K562 (cell line): Measurements from ENCODE around the gene PIP4K2A. TPM values are rescaled to one million over a fixed set of nuclear protein-coding genes. Genes with fewer than 3 reads are reported as not detected.
A peak's percentile ranks its signal among the peaks of the same experiment; 100 is the strongest.

ENCODE experiments used
- CBX8 ChIP-seq: fragments of 200-600 bp; sonication (generic); IDR thresholded peaks from 2 replicates; pipeline ENCODE4 v1.6.1; 2012; ENCODE audit warnings: borderline replicate concordance, mixed run types, low read depth, mild to moderate bottlenecking, moderate library complexity, mixed read lengths, low read length, control low read depth, inconsistent platforms; ENCODE audit not compliant: poor library complexity, severe bottlenecking; ENCODE audit errors: extremely low read depth
- CEBPB ChIP-seq: fragments of 450-650 bp; IDR thresholded peaks from 2 replicates; pipeline ENCODE4 v1.6.1; 2016; ENCODE audit warnings: missing genetic modification characterization, missing compliant biosample characterization
- CREB1 ChIP-seq, 2 experiments: sonication (generic) in 1 of 2; formaldehyde crosslinking in 1 of 2; IDR thresholded peaks; 2 replicates each; pipeline versions ENCODE4 v1.6.1 to v1.8.0; 2012 to 2022; ENCODE audit warnings: inconsistent platforms in 1 of 2, mild to moderate bottlenecking in 1 of 2, missing genetic modification reagents in 1 of 2, moderate library complexity in 1 of 2
- FOXA3 ChIP-seq, 2 experiments: fragments of 450-650 bp in 1 of 2; sonication (generic) in 1 of 2; formaldehyde crosslinking; IDR thresholded peaks in 1 of 2; conservative IDR thresholded peaks in 1 of 2; 2 replicates each; pipeline versions ENCODE4 v1.4.0 to v1.8.0; 2020 to 2022; ENCODE audit warnings: mild to moderate bottlenecking in 2 of 2, missing genetic modification reagents in 1 of 2
- FOXK1 ChIP-seq: sonication (generic); formaldehyde crosslinking; IDR thresholded peaks from 2 replicates; pipeline ENCODE4 v1.8.0; 2022; ENCODE audit warnings: missing genetic modification reagents, mild to moderate bottlenecking, borderline replicate concordance
- HDAC3 ChIP-seq: fragments of 450-650 bp; IDR thresholded peaks from 2 replicates; pipeline ENCODE4 v1.6.1; 2018; ENCODE audit warnings: borderline replicate concordance, mild to moderate bottlenecking, moderate library complexity; ENCODE audit not compliant: partially characterized antibody
- KDM1A ChIP-seq, 2 experiments: fragments of 450-650 bp; IDR thresholded peaks; 2 replicates each; pipeline ENCODE4 v1.6.1; 2016; ENCODE audit warnings: mild to moderate bottlenecking in 2 of 2
- KHSRP ChIP-seq: fragments of 450-650 bp; IDR thresholded peaks from 2 replicates; pipeline ENCODE4 v1.6.1; 2017
- KLF1 ChIP-seq: fragments of 450-650 bp; IDR thresholded peaks from 2 replicates; pipeline ENCODE4 v1.6.1; 2016; ENCODE audit warnings: missing genetic modification characterization, missing compliant biosample characterization
- POLR2AphosphoS5 ChIP-seq: IDR thresholded peaks from 2 replicates; pipeline ENCODE4 v1.6.1; 2011; ENCODE audit warnings: mild to moderate bottlenecking, low read depth, low read length, moderate library complexity; ENCODE audit not compliant: control insufficient read depth, insufficient read depth
- RBM34 ChIP-seq: fragments of 200-400 bp; formaldehyde crosslinking; IDR thresholded peaks from 2 replicates; pipeline ENCODE4 v1.6.1; 2018; ENCODE audit warnings: low read length, borderline replicate concordance; ENCODE audit not compliant: insufficient read depth
- RFX7 ChIP-seq: fragments of 250-450 bp; sonication (Bioruptor Pico); IDR thresholded peaks from 2 replicates; pipeline ENCODE4 v1.5.1; 2021; ENCODE audit warnings: mild to moderate bottlenecking
- SMARCE1 ChIP-seq: fragments of 450-650 bp; IDR thresholded peaks from 2 replicates; pipeline ENCODE4 v1.7.1; 2016; ENCODE audit warnings: mild to moderate bottlenecking
- ZFX ChIP-seq: sonication (generic); formaldehyde crosslinking; IDR thresholded peaks from 2 replicates; pipeline ENCODE4 v1.8.0; 2022; ENCODE audit warnings: mild to moderate bottlenecking, missing genetic modification reagents, moderate library complexity
- ZNF184 ChIP-seq: sonication (generic); formaldehyde crosslinking; IDR thresholded peaks from 2 replicates; pipeline ENCODE4 v1.5.0; 2020; ENCODE audit warnings: missing genetic modification reagents
- ZNF224 ChIP-seq: sonication (generic); formaldehyde crosslinking; IDR thresholded peaks from 2 replicates; pipeline ENCODE4 v1.8.0; 2022; ENCODE audit warnings: mild to moderate bottlenecking, missing genetic modification reagents
- ZNF24 ChIP-seq: fragments of 450-650 bp; IDR thresholded peaks from 2 replicates; pipeline ENCODE4 v1.6.1; 2016
- polyA plus RNA-seq, 8 experiments: library from polyadenylated mRNA; depleted of rRNA in 4 of 8; stranded (reverse) in 5 of 8; unstranded in 3 of 8; fragments of >200 nt; fragmentation: Nextera tagmentation in 2 of 8; fragmentation: Illumina TruSeq in 1 of 8; extraction: Ambion mirVana in 2 of 8; extraction: Trizol in 1 of 8; gene quantifications; 2 replicates each; pipeline versions ENCODE4 v1.2.1 to v1.2.3, GENCODE V29; 2011 to 2014; ENCODE audit warnings: inconsistent platforms in 1 of 8, missing spikeins in 1 of 8
- total RNA-seq, 7 experiments: library from RNA; depleted of rRNA in 6 of 7; stranded (reverse); fragments of >200 nt in 6 of 7; fragmentation: Illumina TruSeq in 2 of 7; extraction: Trizol in 2 of 7; gene quantifications; 2 replicates each; pipeline versions ENCODE4 v1.2.1 to v1.2.3, GENCODE V29; 2011 to 2021; ENCODE audit warnings: low replicate concordance in 1 of 7
- TF ChIP-seq, protein P1 (sequence below): fragments of 450-650 bp; conservative IDR thresholded peaks from 2 replicates; pipeline ENCODE4 v1.6.1; 2016; ENCODE audit warnings: missing genetic modification characterization, low read depth, mild to moderate bottlenecking, missing compliant biosample characterization, moderate library complexity
- TF ChIP-seq, protein P2 (sequence below): IDR thresholded peaks from 2 replicates; pipeline ENCODE4 v1.6.1; 2016; ENCODE audit warnings: missing genetic modification characterization, missing compliant biosample characterization
- TF ChIP-seq, protein P3 (sequence below): sonication (generic); formaldehyde crosslinking; IDR thresholded peaks from 2 replicates; pipeline ENCODE4 v1.8.1; 2023; ENCODE audit warnings: mild to moderate bottlenecking, missing genetic modification reagents
- TF ChIP-seq, protein P4 (sequence below): sonication (generic); formaldehyde crosslinking; IDR thresholded peaks from 2 replicates; pipeline ENCODE4 v1.9.0; 2022; ENCODE audit warnings: mild to moderate bottlenecking, missing genetic modification reagents
- TF ChIP-seq, protein P5 (sequence below): sonication (generic); formaldehyde crosslinking; IDR thresholded peaks from 2 replicates; pipeline ENCODE4 v1.8.1; 2022; ENCODE audit warnings: missing genetic modification reagents

PIP4K2A gene
- total and polyA plus RNA-seq, 9 of the 15 experiments (the other 6 are each of a cell fraction or from before 2014, with no cell fraction given), result 35.6 to 117 (median 71.9) TPM

DNA sequence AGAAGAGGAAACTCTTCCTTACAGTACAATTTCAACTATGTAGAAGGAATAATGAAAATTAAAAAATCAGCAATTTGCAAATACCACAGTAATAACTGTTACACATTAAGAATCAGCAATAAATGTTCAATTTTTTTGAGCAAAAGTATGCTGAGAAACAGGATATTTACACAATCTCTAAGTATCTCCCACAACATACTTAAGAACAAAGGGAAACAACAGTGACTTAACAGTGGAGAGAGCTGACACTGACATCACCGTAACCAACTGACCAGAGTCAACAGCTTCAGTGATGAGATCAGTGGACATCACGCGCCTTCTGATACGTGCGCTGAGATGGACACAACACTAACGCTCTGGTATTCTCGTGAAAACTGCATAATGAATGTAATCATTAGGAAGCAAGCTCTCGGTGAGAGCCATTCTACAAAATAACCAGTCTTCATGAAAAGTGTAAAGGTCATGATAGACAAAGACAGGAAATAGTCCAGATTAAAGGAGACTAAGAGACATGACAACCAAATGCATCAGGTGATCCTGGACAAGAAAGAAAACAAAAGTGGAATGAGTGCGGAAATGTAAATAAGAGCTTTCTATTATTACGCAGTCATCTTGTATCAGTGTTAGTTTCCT is 82.6 kb downstream of the PIP4K2A start (continued):
- TF ChIP-seq, protein P1, sequence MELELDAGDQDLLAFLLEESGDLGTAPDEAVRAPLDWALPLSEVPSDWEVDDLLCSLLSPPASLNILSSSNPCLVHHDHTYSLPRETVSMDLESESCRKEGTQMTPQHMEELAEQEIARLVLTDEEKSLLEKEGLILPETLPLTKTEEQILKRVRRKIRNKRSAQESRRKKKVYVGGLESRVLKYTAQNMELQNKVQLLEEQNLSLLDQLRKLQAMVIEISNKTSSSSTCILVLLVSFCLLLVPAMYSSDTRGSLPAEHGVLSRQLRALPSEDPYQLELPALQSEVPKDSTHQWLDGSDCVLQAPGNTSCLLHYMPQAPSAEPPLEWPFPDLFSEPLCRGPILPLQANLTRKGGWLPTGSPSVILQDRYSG (tag), result peak; percentile 71
- no peak for TF ChIP-seq RFX7 (CRISPR knock-in tag)
- TF ChIP-seq, protein P2, sequence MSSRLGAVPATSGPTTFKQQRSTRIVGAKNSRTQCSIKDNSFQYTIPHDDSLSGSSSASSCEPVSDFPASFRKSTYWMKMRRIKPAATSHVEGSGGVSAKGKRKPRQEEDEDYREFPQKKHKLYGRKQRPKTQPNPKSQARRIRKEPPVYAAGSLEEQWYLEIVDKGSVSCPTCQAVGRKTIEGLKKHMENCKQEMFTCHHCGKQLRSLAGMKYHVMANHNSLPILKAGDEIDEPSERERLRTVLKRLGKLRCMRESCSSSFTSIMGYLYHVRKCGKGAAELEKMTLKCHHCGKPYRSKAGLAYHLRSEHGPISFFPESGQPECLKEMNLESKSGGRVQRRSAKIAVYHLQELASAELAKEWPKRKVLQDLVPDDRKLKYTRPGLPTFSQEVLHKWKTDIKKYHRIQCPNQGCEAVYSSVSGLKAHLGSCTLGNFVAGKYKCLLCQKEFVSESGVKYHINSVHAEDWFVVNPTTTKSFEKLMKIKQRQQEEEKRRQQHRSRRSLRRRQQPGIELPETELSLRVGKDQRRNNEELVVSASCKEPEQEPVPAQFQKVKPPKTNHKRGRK (tag), result no peak
- TF ChIP-seq, protein P3, sequence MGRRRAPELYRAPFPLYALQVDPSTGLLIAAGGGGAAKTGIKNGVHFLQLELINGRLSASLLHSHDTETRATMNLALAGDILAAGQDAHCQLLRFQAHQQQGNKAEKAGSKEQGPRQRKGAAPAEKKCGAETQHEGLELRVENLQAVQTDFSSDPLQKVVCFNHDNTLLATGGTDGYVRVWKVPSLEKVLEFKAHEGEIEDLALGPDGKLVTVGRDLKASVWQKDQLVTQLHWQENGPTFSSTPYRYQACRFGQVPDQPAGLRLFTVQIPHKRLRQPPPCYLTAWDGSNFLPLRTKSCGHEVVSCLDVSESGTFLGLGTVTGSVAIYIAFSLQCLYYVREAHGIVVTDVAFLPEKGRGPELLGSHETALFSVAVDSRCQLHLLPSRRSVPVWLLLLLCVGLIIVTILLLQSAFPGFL (CRISPR knock-in tag), result 0 out of 2 replicates have a peak, but pooled peaks have one; percentile 18
- TF ChIP-seq ZFX, result no peak
- peak; percentile 87 for TF ChIP-seq CREB1 (IDR thresholded peaks at IDR 0.05)
- peak; percentile 77 for TF ChIP-seq CREB1 (CRISPR knock-in tag; IDR thresholded peaks at IDR 0.05)
- peak; percentile 66; the same call in 1 of the 2 replicates for TF ChIP-seq SMARCE1
- no peak for TF ChIP-seq POLR2AphosphoS5
- TF ChIP-seq, protein P4, sequence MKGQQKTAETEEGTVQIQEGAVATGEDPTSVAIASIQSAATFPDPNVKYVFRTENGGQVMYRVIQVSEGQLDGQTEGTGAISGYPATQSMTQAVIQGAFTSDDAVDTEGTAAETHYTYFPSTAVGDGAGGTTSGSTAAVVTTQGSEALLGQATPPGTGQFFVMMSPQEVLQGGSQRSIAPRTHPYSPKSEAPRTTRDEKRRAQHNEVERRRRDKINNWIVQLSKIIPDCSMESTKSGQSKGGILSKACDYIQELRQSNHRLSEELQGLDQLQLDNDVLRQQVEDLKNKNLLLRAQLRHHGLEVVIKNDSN, result peak; percentile 55
- TF ChIP-seq RBM34, result no peak
- TF ChIP-seq HDAC3, result no peak
- TF ChIP-seq FOXA3 (CRISPR knock-in tag; conservative IDR thresholded peaks at IDR 0.05 in 1 of 2, IDR thresholded peaks at IDR 0.05 in 1 of 2), result peak; percentile 89 to 94
- TF ChIP-seq ZNF224 (CRISPR knock-in tag), result no peak
- peak; percentile 35; the same call in 1 of the 2 replicates for TF ChIP-seq KHSRP
- TF ChIP-seq, protein P5, sequence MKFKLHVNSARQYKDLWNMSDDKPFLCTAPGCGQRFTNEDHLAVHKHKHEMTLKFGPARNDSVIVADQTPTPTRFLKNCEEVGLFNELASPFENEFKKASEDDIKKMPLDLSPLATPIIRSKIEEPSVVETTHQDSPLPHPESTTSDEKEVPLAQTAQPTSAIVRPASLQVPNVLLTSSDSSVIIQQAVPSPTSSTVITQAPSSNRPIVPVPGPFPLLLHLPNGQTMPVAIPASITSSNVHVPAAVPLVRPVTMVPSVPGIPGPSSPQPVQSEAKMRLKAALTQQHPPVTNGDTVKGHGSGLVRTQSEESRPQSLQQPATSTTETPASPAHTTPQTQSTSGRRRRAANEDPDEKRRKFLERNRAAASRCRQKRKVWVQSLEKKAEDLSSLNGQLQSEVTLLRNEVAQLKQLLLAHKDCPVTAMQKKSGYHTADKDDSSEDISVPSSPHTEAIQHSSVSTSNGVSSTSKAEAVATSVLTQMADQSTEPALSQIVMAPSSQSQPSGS (CRISPR knock-in tag), result no peak
- no peak for TF ChIP-seq CBX8
- no peak for TF ChIP-seq FOXK1 (CRISPR knock-in tag)
- TF ChIP-seq ZNF184, result no peak
- peak; percentile 43; the same call in 1 of the 2 replicates for TF ChIP-seq CEBPB (tag)
- no peak for TF ChIP-seq ZNF24
- TF ChIP-seq KDM1A (IDR thresholded peaks at IDR 0.05), result peak in 1 of 2 experiments; percentile 64; a peak in 1 of 4 replicates
- no peak for TF ChIP-seq KLF1 (tag)
